Effector CD8-positive, alpha-beta T cell (primary cell): ENCODE measurements around the gene CTIF.

Experiments used
- DNase-seq: peaks from one replicate; lab custom pipeline; 2025; lab: John Stamatoyannopoulos, UW

CTIF gene

DNA sequence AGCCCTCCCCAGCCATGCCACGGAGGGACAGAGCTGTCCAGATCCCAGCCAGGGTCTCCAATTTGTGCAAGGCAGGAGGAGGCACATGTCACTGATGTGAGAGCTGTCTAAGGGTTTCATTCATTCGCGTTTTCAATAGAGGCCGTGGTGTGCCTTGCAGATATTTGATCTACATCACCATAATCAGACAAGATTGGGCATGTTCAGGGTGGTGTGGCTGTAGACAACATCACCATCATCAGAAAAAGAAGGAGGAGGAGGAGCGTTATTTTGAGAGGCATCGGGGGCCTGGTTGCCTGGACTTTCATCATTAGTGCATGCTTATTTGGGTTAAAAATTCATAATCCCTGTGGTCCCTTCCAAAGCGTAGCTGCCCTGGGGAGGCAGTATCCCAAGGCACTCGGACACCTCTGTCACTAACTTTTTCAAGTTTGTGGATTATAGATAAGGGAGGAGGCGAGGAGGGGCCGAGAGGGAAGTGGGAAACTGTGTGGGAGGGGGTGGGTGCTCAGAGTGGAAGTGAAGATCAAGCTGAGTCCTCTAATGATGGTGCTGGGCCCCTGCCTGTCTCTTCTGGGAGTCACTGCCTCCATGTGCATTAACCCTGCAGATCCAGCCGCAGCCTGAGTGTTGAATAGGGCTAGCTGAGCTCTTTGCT is 194.1 kb downstream of the CTIF start:
- no peak for DNase-seq

- no peak for DNase-seq
These were observed 194.9 kb downstream of the CTIF start for GRCh38 chr18:48733643-48734253.

DNA sequence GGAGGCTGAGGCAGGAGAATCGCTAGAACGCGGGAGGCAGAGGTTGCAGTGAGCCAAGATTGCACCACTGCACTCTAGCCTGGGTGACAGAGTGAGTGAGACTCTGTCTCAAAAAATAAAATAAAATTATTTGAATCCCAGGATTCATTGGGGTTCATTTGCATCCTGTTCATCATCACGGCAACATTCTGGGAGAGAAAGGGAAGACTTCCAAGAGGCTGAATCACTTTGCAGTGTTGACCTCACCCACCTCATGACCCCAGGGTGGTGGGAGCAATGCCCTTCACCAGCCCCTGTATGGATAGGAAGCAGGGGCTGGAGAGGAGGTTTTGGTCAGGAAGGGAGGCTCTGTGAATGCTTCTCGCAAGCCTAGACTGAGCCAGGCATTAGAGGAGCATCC is 195.6 kb downstream of the CTIF start:
- no peak for DNase-seq

DNA sequence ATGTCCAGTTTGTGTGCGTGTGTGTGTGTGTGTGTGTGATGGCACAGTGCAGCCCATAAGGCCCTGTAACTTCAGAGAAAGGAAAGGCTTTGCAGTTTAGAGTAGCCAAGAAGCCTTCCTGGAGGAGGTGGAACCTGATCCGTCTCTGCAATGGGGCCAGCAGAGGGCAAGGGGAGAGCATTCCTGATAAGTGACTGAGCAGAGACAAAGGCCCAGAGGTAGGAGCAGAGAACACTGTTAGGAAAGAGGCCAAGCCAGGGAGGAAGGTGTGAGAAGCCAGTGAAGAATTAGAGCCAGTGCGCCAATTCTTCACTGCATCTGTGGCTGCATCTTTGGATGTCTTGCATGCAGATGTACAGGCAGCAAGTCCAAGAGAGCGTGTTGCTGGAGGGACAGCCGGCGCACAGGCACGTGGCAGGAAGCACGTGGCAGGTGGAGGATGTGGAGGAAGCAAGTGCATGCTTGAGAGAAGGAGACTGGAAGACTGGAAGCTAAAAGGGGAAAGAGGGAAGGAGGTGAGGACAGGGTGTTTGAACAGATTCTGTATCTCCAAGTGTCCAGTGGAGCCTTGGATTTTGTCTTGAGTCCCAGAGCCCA is 196.3 kb downstream of the CTIF start:
- no peak for DNase-seq

GRCh38 chr18:48735681-48736255 is 196.9 kb downstream of the CTIF start:
- no peak for DNase-seq

- no peak for DNase-seq
These were observed 197.8 kb downstream of the CTIF start for GRCh38 chr18:48736321-48737260.

- DNase-seq, result no peak
These were observed 200.6 kb downstream of the CTIF start for GRCh38 chr18:48739266-48740067.

GRCh38 chr18:48740068-48740440 is 201.2 kb downstream of the CTIF start:
- no peak for DNase-seq

DNA sequence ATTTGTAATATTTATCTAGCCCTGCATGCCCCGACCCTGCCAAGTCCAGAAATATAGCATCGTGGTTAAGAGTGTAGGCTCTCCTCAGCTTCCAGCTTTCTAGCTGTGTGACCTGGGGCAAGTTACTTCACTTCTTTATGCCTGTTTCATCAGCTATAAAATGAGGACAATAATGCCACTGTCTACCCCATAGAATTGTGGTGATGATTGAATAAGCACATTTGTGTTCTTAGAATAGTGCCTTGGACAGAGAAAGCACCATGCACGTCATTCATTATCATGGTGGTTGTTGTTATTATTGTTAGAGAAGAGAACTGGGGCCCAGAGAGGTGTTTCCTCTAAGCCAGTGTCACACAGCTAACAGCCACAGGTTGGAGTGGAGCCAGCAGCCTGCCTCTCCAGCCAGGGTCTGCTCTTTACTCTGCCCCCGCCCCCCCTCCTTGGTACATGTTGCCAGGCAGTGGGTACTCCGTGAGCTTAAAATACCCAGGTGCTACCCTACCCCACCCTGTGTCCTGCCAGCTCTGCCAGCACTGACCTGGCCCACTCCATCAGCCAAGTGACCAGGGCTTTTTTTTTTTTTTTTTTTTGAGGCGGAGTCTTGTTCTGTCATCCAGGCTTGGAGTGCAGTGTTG is 202.1 kb downstream of the CTIF start:
- no peak for DNase-seq

DNA sequence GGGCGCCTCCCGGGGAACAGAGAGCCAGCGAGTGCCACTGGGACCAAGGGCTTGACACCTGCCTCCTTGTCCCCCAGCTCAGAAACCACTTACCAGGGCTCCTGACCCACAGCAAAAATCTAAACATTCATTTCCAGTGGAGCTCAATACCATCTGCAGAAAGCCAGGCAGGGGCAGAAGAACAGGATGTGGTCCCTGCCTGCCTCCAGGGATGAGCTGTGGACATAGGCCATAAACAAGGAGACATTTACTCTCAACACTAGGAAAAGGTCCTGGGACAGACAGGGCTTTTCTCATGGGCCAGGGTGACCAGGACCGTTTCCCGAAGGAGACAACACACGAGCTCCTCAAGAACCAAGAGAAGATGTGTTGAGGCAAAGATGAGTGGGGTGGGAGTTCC is 203.0 kb downstream of the CTIF start:
- DNase-seq, result no peak

- no peak for DNase-seq
These were observed 203.5 kb downstream of the CTIF start for GRCh38 chr18:48742304-48742703.

GRCh38 chr18:48742706-48743475 is 204.1 kb downstream of the CTIF start:
- DNase-seq, result no peak

DNA sequence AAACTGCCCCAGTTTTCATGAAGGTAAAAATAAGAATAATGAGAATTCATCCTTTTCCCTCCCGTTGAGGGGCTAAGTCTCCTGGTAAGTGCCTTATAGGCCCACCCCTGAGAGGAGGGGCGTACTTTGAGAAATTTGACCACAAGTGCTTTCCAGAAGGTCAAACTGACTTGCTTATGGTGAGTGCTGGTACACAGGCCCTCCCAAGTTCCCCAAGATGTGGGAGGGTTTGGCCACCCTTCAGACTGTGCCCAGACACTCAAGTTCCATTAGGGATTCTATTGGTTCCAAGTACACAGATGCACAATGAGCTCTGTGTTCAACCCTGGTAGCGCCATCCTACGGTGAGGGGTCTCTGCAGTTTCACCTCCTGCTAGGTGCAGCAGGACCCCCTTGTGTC is 205.1 kb downstream of the CTIF start:
- DNase-seq, result no peak

DNA sequence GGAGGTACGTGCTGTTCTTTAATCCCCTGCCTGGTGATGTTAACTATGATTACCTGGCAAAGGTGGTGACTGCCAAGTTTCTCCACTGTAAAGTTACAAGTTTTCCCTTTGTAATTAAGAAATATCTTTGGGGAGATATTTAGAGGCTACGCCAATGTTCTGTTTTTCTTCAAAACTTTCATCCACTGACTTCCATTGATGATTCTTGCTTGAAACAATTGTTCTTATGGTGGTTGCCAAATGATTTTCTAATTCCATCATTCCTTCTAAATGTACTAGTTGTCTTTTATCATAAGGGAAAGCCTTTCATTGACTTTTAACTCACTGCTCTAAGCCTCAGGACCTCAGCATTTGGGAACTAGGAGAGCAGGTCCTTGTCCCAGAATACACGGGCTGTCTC is 206.5 kb downstream of the CTIF start:
- no peak for DNase-seq

- DNase-seq, result no peak
These were observed 210.9 kb downstream of the CTIF start for GRCh38 chr18:48749768-48750167.

DNA sequence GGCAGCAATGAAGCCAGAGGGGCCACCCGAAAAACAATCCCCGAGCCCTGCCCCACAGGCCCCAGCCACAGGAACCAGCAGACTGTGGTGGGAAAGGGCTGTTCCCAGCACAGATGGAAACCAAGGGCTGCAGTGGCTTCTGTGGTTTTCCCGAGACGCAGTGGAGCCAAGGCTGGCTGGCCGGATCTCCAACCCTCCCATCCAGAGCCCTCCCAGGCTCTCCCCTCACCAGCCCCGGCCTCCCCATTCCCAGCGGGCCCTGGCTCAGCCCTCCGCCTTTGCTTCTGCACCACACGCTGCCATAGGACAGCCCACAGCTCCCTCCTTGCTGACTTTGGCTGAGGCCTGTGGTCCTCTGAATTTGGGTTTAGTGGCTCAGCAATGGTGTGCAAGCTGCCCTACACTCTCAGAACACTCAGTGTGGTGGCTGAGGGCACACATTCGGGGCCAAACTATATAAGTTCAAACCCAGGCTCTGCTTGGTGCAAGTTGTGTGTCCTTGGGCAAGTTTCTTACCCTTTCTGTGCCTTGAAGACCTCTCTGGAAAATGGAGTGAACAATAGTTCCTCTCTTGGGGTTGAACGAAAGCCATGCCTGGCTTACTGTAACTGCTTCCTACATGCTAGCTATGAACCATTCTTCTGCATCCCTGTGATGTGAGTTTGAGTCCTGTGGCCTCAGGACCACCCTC is 211.8 kb downstream of the CTIF start:
- DNase-seq, result no peak

DNA sequence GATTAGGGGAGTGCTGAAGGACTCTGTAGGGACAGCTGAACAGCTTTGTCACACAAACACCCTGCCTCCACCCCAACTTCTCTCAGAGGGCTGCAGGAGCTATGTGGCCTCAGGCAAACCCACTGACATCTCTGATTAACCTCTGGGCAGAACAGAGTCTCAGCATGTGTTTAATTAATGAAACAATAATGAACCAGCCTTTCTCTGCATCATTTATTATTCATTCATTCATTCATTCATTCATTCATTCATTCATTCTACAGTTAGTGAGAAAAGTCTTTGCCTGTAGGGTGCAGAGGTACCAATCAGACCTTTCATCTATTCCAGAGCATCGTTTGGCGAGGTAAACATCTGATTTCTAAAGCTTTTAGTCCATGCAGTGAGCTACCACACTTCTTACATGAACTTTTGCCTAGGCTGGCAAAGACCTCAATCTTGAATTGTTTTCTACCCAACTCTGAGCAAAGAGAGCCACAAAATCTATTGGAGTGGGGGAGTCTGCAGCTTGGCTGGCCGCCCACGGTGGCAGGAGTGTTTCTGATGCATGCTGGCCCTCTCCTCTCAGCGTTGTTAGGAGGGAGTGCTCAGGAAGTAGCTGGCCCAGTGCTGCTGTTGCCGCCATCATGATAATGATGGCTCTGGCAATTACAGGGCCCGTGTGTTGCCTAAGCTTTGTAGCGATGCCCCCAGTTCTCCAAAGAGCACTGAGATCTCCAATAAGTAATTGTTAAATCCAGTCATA is 213.1 kb downstream of the CTIF start:
- no peak for DNase-seq

DNA sequence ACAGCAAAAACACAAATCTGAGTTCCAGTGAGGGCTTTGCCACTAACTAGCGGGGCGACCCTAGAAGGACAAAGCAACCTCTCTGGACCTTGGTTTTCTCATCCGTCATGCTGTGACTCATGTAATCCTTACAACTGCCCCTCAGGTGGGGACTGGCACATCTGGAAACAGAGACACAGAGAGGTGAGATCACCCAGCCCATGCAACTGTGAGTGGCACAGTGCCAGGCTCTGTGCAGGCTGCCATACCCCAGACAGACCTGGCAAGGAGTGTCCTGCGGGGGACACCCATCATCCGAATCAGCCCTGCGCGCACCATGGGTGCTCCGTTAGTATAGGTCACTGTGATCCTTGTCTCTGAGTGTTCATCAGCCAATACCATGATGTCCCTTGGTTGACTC is 213.6 kb downstream of the CTIF start:
- DNase-seq, result no peak

- no peak for DNase-seq
These were observed 214.1 kb downstream of the CTIF start for GRCh38 chr18:48752928-48753327.
